ENCODE data around the gene SEC23IP. TPM values are rescaled to one million over a fixed set of nuclear protein-coding genes. Genes with fewer than 3 reads are reported as not detected.

The SEC23IP gene
- total RNA-seq, 1 donor from 2014 or later = 59.0 TPM

DNA sequence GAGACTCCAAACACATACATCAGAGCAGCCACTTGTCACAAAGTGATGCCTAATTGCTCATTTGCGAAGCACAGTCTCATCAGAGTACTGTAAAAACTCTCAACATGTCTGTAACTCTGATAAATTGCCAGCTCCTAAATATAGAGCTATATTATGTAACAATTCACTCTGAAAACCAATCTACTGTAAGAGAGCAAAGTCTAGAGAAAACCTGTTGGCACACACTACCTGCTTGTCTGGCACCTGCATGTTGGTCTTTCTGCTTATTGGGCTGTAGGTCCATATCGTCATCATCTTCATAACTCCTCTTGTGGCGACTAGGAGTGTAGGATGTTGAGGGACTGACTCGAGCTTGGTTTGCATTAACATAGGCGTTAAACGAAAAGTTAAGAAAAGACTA, 39.7 kb upstream of the SEC23IP start:
- TF ChIP-seq, protein P1, sequence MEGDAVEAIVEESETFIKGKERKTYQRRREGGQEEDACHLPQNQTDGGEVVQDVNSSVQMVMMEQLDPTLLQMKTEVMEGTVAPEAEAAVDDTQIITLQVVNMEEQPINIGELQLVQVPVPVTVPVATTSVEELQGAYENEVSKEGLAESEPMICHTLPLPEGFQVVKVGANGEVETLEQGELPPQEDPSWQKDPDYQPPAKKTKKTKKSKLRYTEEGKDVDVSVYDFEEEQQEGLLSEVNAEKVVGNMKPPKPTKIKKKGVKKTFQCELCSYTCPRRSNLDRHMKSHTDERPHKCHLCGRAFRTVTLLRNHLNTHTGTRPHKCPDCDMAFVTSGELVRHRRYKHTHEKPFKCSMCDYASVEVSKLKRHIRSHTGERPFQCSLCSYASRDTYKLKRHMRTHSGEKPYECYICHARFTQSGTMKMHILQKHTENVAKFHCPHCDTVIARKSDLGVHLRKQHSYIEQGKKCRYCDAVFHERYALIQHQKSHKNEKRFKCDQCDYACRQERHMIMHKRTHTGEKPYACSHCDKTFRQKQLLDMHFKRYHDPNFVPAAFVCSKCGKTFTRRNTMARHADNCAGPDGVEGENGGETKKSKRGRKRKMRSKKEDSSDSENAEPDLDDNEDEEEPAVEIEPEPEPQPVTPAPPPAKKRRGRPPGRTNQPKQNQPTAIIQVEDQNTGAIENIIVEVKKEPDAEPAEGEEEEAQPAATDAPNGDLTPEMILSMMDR (IDR thresholded peaks at IDR 0.05; ENCODE audit: unreplicated experiment) = no peak
- no peaks in the 10 kb centered on the region for H3K9me3 Mint-ChIP-seq
- no peak overlapping the region for H3K27ac Mint-ChIP-seq
- DNase-seq (ENCODE audit: low spot score in 2 of 2, unreplicated experiment in 2 of 2) = no peak
- H3K36me3 Mint-ChIP-seq = peaks cover 32% of the 10 kb centered on the region
- no peaks in the 10 kb centered on the region for H3K27me3 Mint-ChIP-seq (ENCODE audit: low read depth)
- peaks cover 22% of the 10 kb centered on the region for H3K4me1 Mint-ChIP-seq
- no peak overlapping the region for H3K4me3 Mint-ChIP-seq

- TF ChIP-seq, protein P1 (IDR thresholded peaks at IDR 0.05; ENCODE audit: unreplicated experiment) = no peak
- Mint-ChIP-seq H3K27me3 (ENCODE audit: low read depth) (no peaks in the 10 kb centered on the region), H3K4me1 (peaks cover 19% of the 10 kb centered on the region), H3K9me3 (no peaks in the 10 kb centered on the region), H3K4me3 (no peak overlapping the region), H3K36me3 (peaks cover 28% of the 10 kb centered on the region), H3K27ac (peak overlapping the region; percentile 76)
- no peak for DNase-seq (ENCODE audit: low spot score in 2 of 2, unreplicated experiment in 2 of 2)
Observed at GRCh38 chr10:119853574-119853973, 39.0 kb upstream of the SEC23IP start.

GRCh38 chr10:119858063-119858462, 34.5 kb upstream of the SEC23IP start:
- no peak overlapping the region for H3K27ac Mint-ChIP-seq
- peaks cover 6% of the 10 kb centered on the region for H3K4me1 Mint-ChIP-seq
- H3K9me3 Mint-ChIP-seq = no peaks in the 10 kb centered on the region
- DNase-seq (ENCODE audit: low spot score in 2 of 2, unreplicated experiment in 2 of 2) = no peak
- H3K36me3 Mint-ChIP-seq = peaks cover 15% of the 10 kb centered on the region
- no peaks in the 10 kb centered on the region for H3K27me3 Mint-ChIP-seq (ENCODE audit: low read depth)
- TF ChIP-seq, protein P1 (IDR thresholded peaks at IDR 0.05; ENCODE audit: unreplicated experiment) = no peak
- no peak overlapping the region for H3K4me3 Mint-ChIP-seq

DNA sequence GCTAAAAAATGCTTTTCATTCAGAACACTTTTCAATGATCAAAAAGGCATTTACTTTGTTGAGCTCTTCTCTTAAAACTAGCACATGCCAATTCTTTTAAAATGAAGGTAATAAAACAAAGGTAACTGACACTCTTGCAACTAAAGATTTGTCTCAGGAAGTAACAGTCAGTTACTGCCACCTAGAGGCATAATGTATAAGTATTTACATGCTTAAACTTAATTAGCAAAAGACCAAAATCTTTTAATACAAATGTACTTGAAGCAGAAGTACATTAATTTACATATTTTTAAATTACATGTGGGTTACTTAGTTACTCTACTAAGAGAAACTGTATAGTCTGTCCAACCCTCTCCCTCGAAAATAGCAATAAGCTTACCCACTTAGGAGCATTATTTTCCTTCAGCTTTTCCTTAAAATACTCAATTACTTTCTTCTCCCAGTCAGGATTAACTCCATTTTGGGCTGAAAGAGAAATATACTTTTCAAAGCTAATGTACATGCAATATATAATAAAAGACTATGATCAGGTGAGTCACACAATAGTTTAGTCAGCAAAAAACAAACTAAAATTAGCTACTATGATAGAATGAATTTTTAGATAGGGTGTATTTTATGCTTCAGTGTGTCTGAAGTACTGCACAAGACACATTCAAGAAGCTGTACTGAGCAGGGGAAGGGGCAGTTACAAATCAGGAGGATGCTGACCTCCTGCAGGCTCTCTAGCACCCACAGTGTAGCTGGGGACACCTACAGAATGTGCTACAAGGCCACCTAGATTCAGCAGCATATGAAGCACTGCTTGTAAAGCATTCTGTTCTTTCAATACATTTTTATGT, 32.9 kb upstream of the SEC23IP start:
- no peak for DNase-seq (ENCODE audit: low spot score in 2 of 2, unreplicated experiment in 2 of 2)
- H3K4me3 Mint-ChIP-seq = no peak overlapping the region
- TF ChIP-seq, protein P1 (IDR thresholded peaks at IDR 0.05; ENCODE audit: unreplicated experiment) = peak; percentile 75
- H3K27me3 Mint-ChIP-seq (ENCODE audit: low read depth) = no peaks in the 10 kb centered on the region
- H3K36me3 Mint-ChIP-seq = peaks cover 19% of the 10 kb centered on the region
- H3K9me3 Mint-ChIP-seq = peaks cover 8% of the 10 kb centered on the region
- peaks cover 6% of the 10 kb centered on the region for H3K4me1 Mint-ChIP-seq
- H3K27ac Mint-ChIP-seq = no peak overlapping the region

DNA sequence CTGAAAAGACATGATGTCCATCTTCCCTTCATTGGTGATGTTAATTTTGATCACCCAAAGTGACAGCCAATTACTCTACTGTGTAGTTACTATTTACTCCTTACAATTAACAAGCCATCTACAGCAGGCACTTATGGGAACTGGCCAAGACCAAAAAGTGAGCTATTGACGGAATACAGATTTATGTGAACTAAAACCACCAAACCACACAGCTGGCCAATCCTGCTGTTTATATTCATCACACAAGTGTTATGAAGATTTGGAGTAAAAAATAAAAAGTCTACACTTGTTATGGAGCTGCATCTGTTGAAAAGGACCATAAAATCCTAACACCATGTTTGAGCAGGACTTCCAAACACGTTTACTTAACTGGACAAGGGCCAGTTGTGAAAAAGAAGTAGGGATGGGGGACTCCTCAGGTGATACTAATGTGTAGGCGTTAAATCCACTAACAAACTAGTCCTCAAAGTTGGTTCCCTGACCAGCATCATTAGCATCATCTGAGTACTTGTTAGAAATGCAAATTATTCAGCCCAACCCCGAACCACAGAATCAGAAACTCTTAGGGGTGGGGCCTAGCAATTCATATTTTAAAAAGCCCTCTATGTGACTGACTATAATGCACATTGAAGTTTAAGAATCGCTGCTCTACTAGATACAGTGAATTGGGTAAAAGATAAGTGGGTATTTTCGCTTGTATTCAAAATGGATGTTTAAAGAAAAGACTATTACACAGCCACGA, 31.5 kb upstream of the SEC23IP start:
- Mint-ChIP-seq H3K4me1 (peaks cover 6% of the 10 kb centered on the region), H3K27ac (peak overlapping the region; percentile 34), H3K9me3 (peaks cover 14% of the 10 kb centered on the region), H3K4me3 (no peak overlapping the region), H3K36me3 (peaks cover 20% of the 10 kb centered on the region), H3K27me3 (ENCODE audit: low read depth) (no peaks in the 10 kb centered on the region)
- TF ChIP-seq, protein P1 (IDR thresholded peaks at IDR 0.05; ENCODE audit: unreplicated experiment) = no peak
- no peak for DNase-seq (ENCODE audit: low spot score in 2 of 2, unreplicated experiment in 2 of 2)
